ENCODE results near the gene TK1.

Gene TK1

DNA sequence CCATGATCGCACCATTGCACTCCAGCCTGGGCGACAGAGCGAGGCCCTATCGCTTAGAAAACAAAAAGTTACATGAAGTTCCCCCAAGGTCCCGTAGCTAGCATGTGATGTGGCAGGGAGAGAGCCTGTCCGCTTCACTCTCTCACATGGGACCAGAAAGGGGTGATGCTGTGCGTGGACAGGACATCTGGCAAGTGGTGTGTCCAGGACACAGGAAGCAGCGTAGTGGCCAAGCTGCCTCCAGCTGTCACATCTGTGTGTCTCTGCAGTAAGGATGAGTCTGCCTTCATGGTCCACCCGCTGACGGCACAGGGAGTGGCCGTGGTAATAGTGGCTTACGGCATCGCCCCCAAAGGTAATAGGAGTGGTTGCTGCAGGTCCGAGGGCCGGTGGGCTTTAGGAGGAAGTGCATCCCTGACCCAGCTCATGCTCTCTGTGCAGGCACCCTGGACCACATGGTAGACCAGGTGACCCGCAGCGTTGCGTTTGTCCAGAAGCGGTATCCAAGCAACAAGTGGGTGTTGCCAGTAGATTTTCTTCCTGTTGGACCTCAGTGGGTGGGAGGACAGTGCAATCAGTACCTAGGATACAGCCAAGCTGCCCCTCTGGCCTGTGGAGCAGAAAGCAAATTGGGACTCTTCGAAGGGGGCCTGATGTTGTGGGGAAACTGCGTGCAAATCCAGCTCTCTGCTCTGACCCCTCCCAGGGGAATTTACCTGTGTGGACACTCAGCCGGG, 17.7 kb upstream of the TK1 start:
- H3K14ac ChIP-seq (ENCODE audit: low read length) = peak overlapping the region; percentile 38
- H3K9ac ChIP-seq (ENCODE audit: low read depth, low read length, poor library complexity) = peak overlapping the region; percentile 21
- H3K4me3 ChIP-seq (ENCODE audit: low read length in 2 of 2) = no peak overlapping the region
- no peaks in the 10 kb centered on the region for H3K27me3 ChIP-seq (ENCODE audit: control insufficient read depth in 3 of 3, insufficient read depth in 3 of 3, low read depth in 1 of 3, low read length in 3 of 3)
- H2AK5ac ChIP-seq (ENCODE audit: low read depth, low read length) = no peak overlapping the region
- no peak overlapping the region for H3K18ac ChIP-seq (ENCODE audit: low read length)
- H3K27ac ChIP-seq (replicated peaks; ENCODE audit: low read length) = no peak overlapping the region
- H3K4me2 ChIP-seq (ENCODE audit: insufficient read depth, low read length, poor library complexity, severe bottlenecking) = no peak overlapping the region
- peaks cover 0 to 2% of the 10 kb centered on the region in 2 donors for H3K9me3 ChIP-seq (replicated peaks in 1 of 2; ENCODE audit: control insufficient read depth in 2 of 2, insufficient read depth in 1 of 2, low read depth in 1 of 2, low read length in 2 of 2)
- H3K23ac ChIP-seq (ENCODE audit: low read depth, low read length, poor library complexity) = peak overlapping the region; percentile 68
- no peak for DNase-seq (ENCODE audit: low spot score)
- H3K4me1 ChIP-seq (ENCODE audit: control insufficient read depth in 2 of 2, insufficient read depth in 1 of 2, low read depth in 1 of 2, low read length in 2 of 2) = no peaks in the 10 kb centered on the region
- H2BK15ac ChIP-seq (ENCODE audit: low read length) = no peak overlapping the region
- no peak overlapping the region for H3K4ac ChIP-seq (ENCODE audit: low read length)
- H4K91ac ChIP-seq (ENCODE audit: low read depth, low read length, poor library complexity) = no peak overlapping the region
- no peak overlapping the region for H2BK120ac ChIP-seq (ENCODE audit: low read depth, low read length)
- H2AFZ ChIP-seq (ENCODE audit: low read length) = no peak overlapping the region
- WGBS, 2 donors (ENCODE audit: extremely low coverage in 2 of 2, insufficient read length in 2 of 2, insufficient replicate concordance in 1 of 2) = no CpG with 5 or more reads among the region's 22 CpGs
- peaks cover 18 to 57% of the 10 kb centered on the region in 2 donors for H3K36me3 ChIP-seq (replicated peaks in 1 of 2; ENCODE audit: control insufficient read depth in 2 of 2, insufficient read depth in 2 of 2, low read length in 2 of 2)
- no peak overlapping the region for H2BK5ac ChIP-seq (ENCODE audit: low read length)
- H4K8ac ChIP-seq (ENCODE audit: low read depth, low read length) = no peak overlapping the region
- no peaks in the 10 kb centered on the region for H3K79me1 ChIP-seq (ENCODE audit: low read depth, low read length)
- no peak overlapping the region for H2BK12ac ChIP-seq (ENCODE audit: low read length)

DNA sequence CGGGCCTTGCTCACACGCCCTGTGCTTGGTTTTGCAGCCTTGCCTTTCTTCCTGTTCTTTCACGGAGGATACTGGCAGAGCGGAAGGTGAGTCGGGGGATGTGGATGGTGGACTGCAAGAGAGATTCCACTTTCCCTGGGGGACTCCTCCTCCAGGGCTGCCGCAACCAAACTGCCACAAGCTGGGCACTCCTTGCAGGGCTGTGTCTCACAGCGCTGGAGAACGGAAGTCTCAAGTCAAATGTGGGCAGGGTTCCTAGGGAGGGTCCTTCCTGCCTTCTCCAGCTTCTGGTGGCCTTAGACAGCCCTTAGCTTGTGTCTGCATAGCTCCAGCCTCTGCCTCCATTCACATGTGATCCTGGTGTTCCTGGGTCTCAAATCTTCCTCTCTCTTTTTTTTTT, 15.8 kb upstream of the TK1 start:
- Histone ChIP-seq H3K36me3 (replicated peaks in 1 of 2; ENCODE audit: control insufficient read depth in 2 of 2, insufficient read depth in 2 of 2, low read length in 2 of 2) (peaks cover 18 to 67% of the 10 kb centered on the region in 2 donors), H3K4me1 (ENCODE audit: control insufficient read depth in 2 of 2, insufficient read depth in 1 of 2, low read depth in 1 of 2, low read length in 2 of 2) (no peaks in the 10 kb centered on the region), H4K91ac (ENCODE audit: low read depth, low read length, poor library complexity) (no peak overlapping the region), H3K9me3 (replicated peaks in 1 of 2; ENCODE audit: control insufficient read depth in 2 of 2, insufficient read depth in 1 of 2, low read depth in 1 of 2, low read length in 2 of 2) (peaks cover 0 to under 1% of the 10 kb centered on the region in 2 donors), H3K14ac (ENCODE audit: low read length) (no peak overlapping the region), H3K4me3 (ENCODE audit: low read length in 2 of 2) (no peak overlapping the region), H2BK120ac (ENCODE audit: low read depth, low read length) (no peak overlapping the region), H2AK5ac (ENCODE audit: low read depth, low read length) (no peak overlapping the region), H3K4me2 (ENCODE audit: insufficient read depth, low read length, poor library complexity, severe bottlenecking) (no peak overlapping the region), H2BK15ac (ENCODE audit: low read length) (no peak overlapping the region), H3K27ac (replicated peaks; ENCODE audit: low read length) (no peak overlapping the region), H3K27me3 (ENCODE audit: control insufficient read depth in 3 of 3, insufficient read depth in 3 of 3, low read depth in 1 of 3, low read length in 3 of 3) (no peaks in the 10 kb centered on the region), H2BK12ac (ENCODE audit: low read length) (no peak overlapping the region), H3K9ac (ENCODE audit: low read depth, low read length, poor library complexity) (no peak overlapping the region), H3K4ac (ENCODE audit: low read length) (no peak overlapping the region), H3K79me1 (ENCODE audit: low read depth, low read length) (no peaks in the 10 kb centered on the region), H3K23ac (ENCODE audit: low read depth, low read length, poor library complexity) (no peak overlapping the region), H2AFZ (ENCODE audit: low read length) (no peak overlapping the region), H4K8ac (ENCODE audit: low read depth, low read length) (peak overlapping the region; percentile 65), H3K18ac (ENCODE audit: low read length) (no peak overlapping the region), H2BK5ac (ENCODE audit: low read length) (peak overlapping the region; percentile 53)
- WGBS, 2 donors (ENCODE audit: extremely low coverage in 2 of 2, insufficient read length in 2 of 2, insufficient replicate concordance in 1 of 2) = no CpG with 5 or more reads among the region's 8 CpGs
- DNase-seq (ENCODE audit: low spot score) = no peak

DNA sequence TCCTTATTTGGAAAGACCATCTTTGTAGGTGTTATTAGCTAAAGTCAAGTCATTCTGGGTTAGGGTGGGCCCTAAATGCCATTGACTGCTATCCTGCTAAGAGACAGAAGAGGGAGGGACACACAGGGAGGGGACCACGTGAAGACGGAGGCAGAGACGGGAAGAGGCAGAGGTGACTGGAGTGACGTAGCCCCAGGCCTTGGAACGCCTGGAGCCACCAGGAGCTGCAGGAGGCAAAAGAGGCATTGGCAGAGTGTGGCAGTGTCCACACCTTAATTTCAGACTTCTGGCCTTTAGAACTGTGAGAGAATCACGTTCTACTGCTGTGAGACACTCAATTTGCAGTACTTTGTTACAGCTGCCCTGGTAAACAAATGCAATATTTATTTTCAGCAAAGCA, 13.6 kb upstream of the TK1 start:
- no CpG with 5 or more reads among the region's 6 CpGs for WGBS, 2 donors (ENCODE audit: extremely low coverage in 2 of 2, insufficient read length in 2 of 2, insufficient replicate concordance in 1 of 2)
- Histone ChIP-seq H3K27ac (replicated peaks; ENCODE audit: low read length) (no peak overlapping the region), H3K9me3 (replicated peaks in 1 of 2; ENCODE audit: control insufficient read depth in 2 of 2, insufficient read depth in 1 of 2, low read depth in 1 of 2, low read length in 2 of 2) (no peaks in the 10 kb centered on the region)

DNA sequence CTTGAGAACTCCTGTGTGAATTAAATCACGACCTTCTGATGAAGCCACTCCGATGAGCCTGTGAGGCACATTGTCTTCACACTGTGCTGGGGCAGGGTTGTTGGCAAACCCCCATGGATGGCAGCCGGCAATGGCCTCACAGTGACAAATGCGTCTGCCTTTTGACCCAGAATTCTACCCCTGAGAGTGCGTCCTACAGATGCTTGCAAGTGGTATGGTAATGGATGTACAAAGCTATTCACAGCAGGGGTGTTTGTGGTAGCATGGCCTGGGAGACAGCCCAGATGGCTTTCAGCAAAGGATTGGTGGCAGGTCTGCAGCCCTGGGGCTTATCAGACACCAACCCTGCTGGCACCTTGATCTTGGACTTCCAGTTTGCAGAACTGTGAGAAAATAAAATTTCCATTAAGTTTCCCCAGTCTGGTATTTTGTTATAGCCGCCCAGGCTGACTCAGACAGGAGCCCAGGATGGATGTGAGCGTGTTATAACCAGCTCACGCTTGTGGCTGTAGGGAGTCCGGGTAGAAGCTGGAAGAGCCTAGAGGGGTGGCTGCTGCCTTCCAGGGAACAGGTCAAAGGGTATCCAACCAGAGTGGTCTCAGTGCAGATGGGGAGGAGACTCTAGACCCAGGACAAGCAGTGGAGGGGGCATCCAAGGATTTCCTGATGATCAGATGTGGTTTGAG, 10.4 kb upstream of the TK1 start:
- H3K4me1 ChIP-seq (ENCODE audit: control insufficient read depth in 2 of 2, insufficient read depth in 1 of 2, low read depth in 1 of 2, low read length in 2 of 2) = no peaks in the 10 kb centered on the region
- H3K4me3 ChIP-seq (ENCODE audit: low read length in 2 of 2) = no peak overlapping the region
- no peak overlapping the region for H3K4me2 ChIP-seq (ENCODE audit: insufficient read depth, low read length, poor library complexity, severe bottlenecking)
- no peak overlapping the region for H2BK5ac ChIP-seq (ENCODE audit: low read length)
- H2AFZ ChIP-seq (ENCODE audit: low read length) = no peak overlapping the region
- H2BK120ac ChIP-seq (ENCODE audit: low read depth, low read length) = no peak overlapping the region
- no peak overlapping the region for H3K18ac ChIP-seq (ENCODE audit: low read length)
- H3K9me3 ChIP-seq (replicated peaks in 1 of 2; ENCODE audit: control insufficient read depth in 2 of 2, insufficient read depth in 1 of 2, low read depth in 1 of 2, low read length in 2 of 2) = no peaks in the 10 kb centered on the region
- no peak overlapping the region for H3K9ac ChIP-seq (ENCODE audit: low read depth, low read length, poor library complexity)
- peaks cover 6 to 68% of the 10 kb centered on the region in 2 donors for H3K36me3 ChIP-seq (replicated peaks in 1 of 2; ENCODE audit: control insufficient read depth in 2 of 2, insufficient read depth in 2 of 2, low read length in 2 of 2)
- H3K27me3 ChIP-seq (ENCODE audit: control insufficient read depth in 3 of 3, insufficient read depth in 3 of 3, low read depth in 1 of 3, low read length in 3 of 3) = no peaks in the 10 kb centered on the region
- H2AK5ac ChIP-seq (ENCODE audit: low read depth, low read length) = no peak overlapping the region
- H3K27ac ChIP-seq (replicated peaks; ENCODE audit: low read length) = no peak overlapping the region
- H2BK15ac ChIP-seq (ENCODE audit: low read length) = no peak overlapping the region
- H4K8ac ChIP-seq (ENCODE audit: low read depth, low read length) = no peak overlapping the region
- H3K79me1 ChIP-seq (ENCODE audit: low read depth, low read length) = peaks cover 2% of the 10 kb centered on the region
- no peak overlapping the region for H2BK12ac ChIP-seq (ENCODE audit: low read length)
- no peak for DNase-seq (ENCODE audit: low spot score)
- H3K4ac ChIP-seq (ENCODE audit: low read length) = no peak overlapping the region
- no peak overlapping the region for H4K91ac ChIP-seq (ENCODE audit: low read depth, low read length, poor library complexity)
- WGBS, 2 donors (ENCODE audit: extremely low coverage in 2 of 2, insufficient read length in 2 of 2, insufficient replicate concordance in 1 of 2) = no CpG with 5 or more reads among the region's 9 CpGs
- H3K14ac ChIP-seq (ENCODE audit: low read length) = no peak overlapping the region
- no peak overlapping the region for H3K23ac ChIP-seq (ENCODE audit: low read depth, low read length, poor library complexity)

More for the DNA sequence above, 13.6 kb upstream of the TK1 start:
- no peak overlapping the region for H2BK12ac ChIP-seq (ENCODE audit: low read length)
- H2BK120ac ChIP-seq (ENCODE audit: low read depth, low read length) = no peak overlapping the region
- no peak overlapping the region for H2BK5ac ChIP-seq (ENCODE audit: low read length)
- peaks cover 18 to 72% of the 10 kb centered on the region in 2 donors for H3K36me3 ChIP-seq (replicated peaks in 1 of 2; ENCODE audit: control insufficient read depth in 2 of 2, insufficient read depth in 2 of 2, low read length in 2 of 2)
- no peak overlapping the region for H3K18ac ChIP-seq (ENCODE audit: low read length)
- H3K4me3 ChIP-seq (ENCODE audit: low read length in 2 of 2) = no peak overlapping the region
- no peak overlapping the region for H3K4me2 ChIP-seq (ENCODE audit: insufficient read depth, low read length, poor library complexity, severe bottlenecking)
- no peak overlapping the region for H4K8ac ChIP-seq (ENCODE audit: low read depth, low read length)
- H2BK15ac ChIP-seq (ENCODE audit: low read length) = no peak overlapping the region
- no peak overlapping the region for H3K4ac ChIP-seq (ENCODE audit: low read length)
- H3K9ac ChIP-seq (ENCODE audit: low read depth, low read length, poor library complexity) = no peak overlapping the region
- no peak overlapping the region for H3K14ac ChIP-seq (ENCODE audit: low read length)
- no peak overlapping the region for H3K23ac ChIP-seq (ENCODE audit: low read depth, low read length, poor library complexity)
- no peak overlapping the region for H2AFZ ChIP-seq (ENCODE audit: low read length)
- H3K79me1 ChIP-seq (ENCODE audit: low read depth, low read length) = peaks cover 2% of the 10 kb centered on the region
- no peaks in the 10 kb centered on the region for H3K4me1 ChIP-seq (ENCODE audit: control insufficient read depth in 2 of 2, insufficient read depth in 1 of 2, low read depth in 1 of 2, low read length in 2 of 2)
- H3K27me3 ChIP-seq (ENCODE audit: control insufficient read depth in 3 of 3, insufficient read depth in 3 of 3, low read depth in 1 of 3, low read length in 3 of 3) = no peaks in the 10 kb centered on the region
- no peak for DNase-seq (ENCODE audit: low spot score)
- H2AK5ac ChIP-seq (ENCODE audit: low read depth, low read length) = no peak overlapping the region
- H4K91ac ChIP-seq (ENCODE audit: low read depth, low read length, poor library complexity) = no peak overlapping the region
